Measurements from ENCODE around the gene PLCH2.

DNA sequence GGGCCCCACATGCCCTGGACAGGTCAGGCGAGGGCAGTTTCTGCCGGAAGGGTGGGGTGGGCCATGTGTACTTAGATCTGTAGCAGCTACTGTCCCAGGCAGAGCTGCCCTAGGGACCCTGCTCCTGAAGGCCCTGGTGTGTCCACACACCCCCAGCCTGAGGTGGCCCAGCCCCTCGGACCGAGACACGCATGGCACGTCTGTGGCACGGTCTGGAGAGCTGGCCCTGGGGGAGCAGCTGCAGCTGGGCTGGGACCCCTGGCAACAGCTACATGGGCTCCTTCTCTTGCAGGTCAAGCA lies 25.7 kb downstream of the PLCH2 start:
- TF ChIP-seq POLR2AphosphoS5 (IDR thresholded peaks at IDR 0.05; ENCODE audit: low read depth, low read length): no peak
- TF ChIP-seq POLR2A (IDR thresholded peaks at IDR 0.05; ENCODE audit: low read depth, low read length): no peak

Measured in GM12892 (cell line).